Peyer's patch (tissue), 4 donors: ENCODE results near the gene RHOJ. TPM values are rescaled to one million over a fixed set of nuclear protein-coding genes. Genes with fewer than 3 reads are reported as not detected.

Source experiments
- DNase-seq, 3 donors: peaks; one replicate each; pipeline ENCODE4 v3.0.0-alpha.2; 2017 to 2019
- H3K27ac ChIP-seq, 4 donors: fragments of 200-600 bp; sonication (generic); one replicate each; pipeline ENCODE4 v1.5.1; 2016 to 2019
- H3K27me3 ChIP-seq, 2 donors: fragments of 200-600 bp; sonication (generic); one replicate each; pipeline ENCODE4 v1.5.1; 2019
- H3K36me3 ChIP-seq, 3 donors: fragments of 200-600 bp; sonication (generic); one replicate each; pipeline ENCODE4 v1.5.1; 2016 to 2019
- H3K4me1 ChIP-seq, 4 donors: fragments of 200-600 bp; sonication (generic); one replicate each; pipeline ENCODE4 v1.5.1; 2016 to 2019
- H3K4me3 ChIP-seq, 4 donors: fragments of 200-600 bp; sonication (generic); 1 replicate in 3 of 4; 2 replicates in 1 of 4; pipeline ENCODE4 v1.5.1; 2016 to 2019; ENCODE audit warnings: mild to moderate bottlenecking in 1 of 4
- H3K9me3 ChIP-seq, 4 donors: fragments of 200-600 bp; sonication (generic); one replicate each; pipeline ENCODE4 v1.5.1; 2016 to 2019; ENCODE audit warnings: mild to moderate bottlenecking in 1 of 4
- CTCF ChIP-seq, 6 experiments: fragments of 450-650 bp in 4 of 6; fragments of 200-600 bp in 2 of 6; sonication (generic) in 1 of 6; IDR thresholded peaks; one replicate each; pipeline ENCODE4 v1.5.1; 2017 to 2019; ENCODE audit warnings: antibody characterized with exemption in 6 of 6, mild to moderate bottlenecking in 3 of 6, moderate library complexity in 1 of 6
- POLR2A ChIP-seq, 2 donors: fragments of 450-650 bp; IDR thresholded peaks; one replicate each; pipeline ENCODE4 v1.5.1; 2017; ENCODE audit warnings: antibody characterized with exemption in 2 of 2, mild to moderate bottlenecking in 2 of 2, moderate library complexity in 2 of 2
- total RNA-seq, 4 donors: library from RNA; depleted of rRNA; stranded (reverse); fragments of >200 nt; gene quantifications; one replicate each; pipeline ENCODE4 v1.1.0, GENCODE V29; 2016

The RHOJ gene
- total RNA-seq, 4 donors from 2014 or later, result 3.0 to 43.7 (median 4.7) TPM

GRCh38 chr14:63237791-63238190 lies 33.5 kb downstream of the RHOJ start:
- Histone ChIP-seq H3K27me3 (no peaks in the 10 kb centered on the region), H3K4me3 (no peak overlapping the region), H3K36me3 (no peaks in the 10 kb centered on the region), H3K9me3 (no peaks in the 10 kb centered on the region), H3K27ac (no peak overlapping the region), H3K4me1 (no peaks in the 10 kb centered on the region)
- DNase-seq, result no peak
- no peak for TF ChIP-seq CTCF (IDR thresholded peaks at IDR 0.05)
- no peak for TF ChIP-seq POLR2A (IDR thresholded peaks at IDR 0.05)

DNA sequence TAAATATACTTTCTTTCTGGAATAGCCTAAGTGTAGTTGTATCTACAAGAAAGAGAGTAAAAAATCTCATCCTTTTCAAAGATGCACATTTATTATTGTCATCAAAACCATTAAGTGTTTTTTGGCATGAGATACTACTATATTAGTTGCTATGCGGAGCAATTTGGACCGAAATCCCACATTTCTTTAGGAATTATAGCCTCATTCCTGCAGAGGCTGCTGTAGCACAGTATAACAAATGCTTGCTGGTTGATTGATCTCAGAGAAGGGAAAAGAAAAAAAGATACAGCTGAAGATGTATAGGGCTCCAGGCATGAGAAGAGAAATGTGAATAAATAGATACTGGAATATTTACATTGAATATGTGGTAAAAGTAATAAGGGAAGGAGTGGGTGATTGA lies 36.0 kb downstream of the RHOJ start:
- TF ChIP-seq CTCF (IDR thresholded peaks at IDR 0.05) (no peak), POLR2A (IDR thresholded peaks at IDR 0.05) (no peak)
- no peaks in the 10 kb centered on the region for H3K9me3 ChIP-seq
- no peak overlapping the region for H3K4me3 ChIP-seq
- no peaks in the 10 kb centered on the region for H3K36me3 ChIP-seq
- no peak for DNase-seq
- H3K4me1 ChIP-seq, result no peaks in the 10 kb centered on the region
- H3K27ac ChIP-seq, result no peak overlapping the region
- no peaks in the 10 kb centered on the region for H3K27me3 ChIP-seq

DNA sequence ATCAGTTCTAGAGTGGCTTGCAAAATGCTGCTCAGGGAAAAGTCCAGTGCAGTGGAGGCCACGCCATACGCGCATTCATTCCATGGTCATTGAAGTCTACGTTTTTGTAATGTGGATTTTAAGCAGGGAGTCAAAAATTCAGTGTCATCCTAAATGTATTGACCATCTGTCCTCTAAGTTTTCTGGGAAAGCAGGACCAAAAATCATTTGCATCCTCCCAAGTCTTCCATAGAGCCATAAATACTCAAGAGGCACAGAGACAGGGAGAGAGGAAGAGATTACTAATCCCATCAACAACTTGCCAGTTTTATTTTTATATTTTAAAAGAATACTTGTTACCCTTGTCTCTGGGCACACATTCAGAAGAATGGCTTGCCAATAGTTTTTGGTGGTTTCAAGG lies 36.9 kb downstream of the RHOJ start:
- Histone ChIP-seq H3K9me3 (no peaks in the 10 kb centered on the region), H3K4me3 (no peak overlapping the region), H3K27me3 (no peaks in the 10 kb centered on the region), H3K27ac (no peak overlapping the region), H3K4me1 (no peaks in the 10 kb centered on the region), H3K36me3 (no peaks in the 10 kb centered on the region)
- TF ChIP-seq CTCF (IDR thresholded peaks at IDR 0.05) (no peak), POLR2A (IDR thresholded peaks at IDR 0.05) (no peak)
- no peak for DNase-seq

GRCh38 chr14:63243646-63244045 lies 39.4 kb downstream of the RHOJ start:
- Histone ChIP-seq H3K4me1 (no peaks in the 10 kb centered on the region), H3K9me3 (no peaks in the 10 kb centered on the region), H3K36me3 (no peaks in the 10 kb centered on the region), H3K27me3 (no peaks in the 10 kb centered on the region), H3K27ac (no peak overlapping the region), H3K4me3 (no peak overlapping the region)
- no peak for DNase-seq
- TF ChIP-seq POLR2A (IDR thresholded peaks at IDR 0.05), result no peak
- no peak for TF ChIP-seq CTCF (IDR thresholded peaks at IDR 0.05)

- TF ChIP-seq CTCF (IDR thresholded peaks at IDR 0.05), result no peak
- no peak for TF ChIP-seq POLR2A (IDR thresholded peaks at IDR 0.05)
- Histone ChIP-seq H3K36me3 (no peaks in the 10 kb centered on the region), H3K4me1 (no peaks in the 10 kb centered on the region), H3K9me3 (no peaks in the 10 kb centered on the region), H3K4me3 (no peak overlapping the region), H3K27ac (no peak overlapping the region), H3K27me3 (no peaks in the 10 kb centered on the region)
- DNase-seq, result no peak
Observed at GRCh38 chr14:63245893-63246292, 41.6 kb downstream of the RHOJ start.

DNA sequence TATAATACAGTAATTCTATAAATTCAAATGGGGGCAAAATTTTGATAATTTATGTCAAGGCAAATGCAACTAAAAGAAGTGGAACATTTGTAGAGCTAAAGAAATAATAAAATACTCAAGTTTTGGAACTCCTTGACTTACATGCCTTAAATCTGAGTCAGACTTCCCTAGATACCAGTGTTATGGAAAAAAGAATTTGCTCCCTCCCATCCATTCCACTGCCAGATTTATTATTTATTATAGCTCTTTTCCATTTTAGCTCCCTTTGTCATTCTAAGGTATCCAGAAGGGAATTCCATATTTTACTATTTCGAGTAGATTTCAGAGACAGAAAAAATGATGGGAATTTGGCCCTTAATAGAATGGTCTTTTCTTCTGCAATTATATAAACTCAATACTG lies 44.0 kb downstream of the RHOJ start:
- no peaks in the 10 kb centered on the region for H3K36me3 ChIP-seq
- DNase-seq, result no peak
- H3K9me3 ChIP-seq, result no peaks in the 10 kb centered on the region
- peak overlapping the region in 1 of 4 donors; percentile 38 for H3K27ac ChIP-seq
- TF ChIP-seq CTCF (IDR thresholded peaks at IDR 0.05) (no peak), POLR2A (IDR thresholded peaks at IDR 0.05) (no peak)
- no peak overlapping the region for H3K4me3 ChIP-seq
- no peaks in the 10 kb centered on the region for H3K27me3 ChIP-seq
- no peaks in the 10 kb centered on the region for H3K4me1 ChIP-seq
